HG03575 (cell line): ENCODE measurements around the gene TTR.

ENCODE experiments used
- ATAC-seq: cut with Tn5 transposase; IDR thresholded peaks from one replicate; pipeline ENCODE4 v1.9.1; 2021; ENCODE audit not compliant: unreplicated experiment, insufficient number of reproducible peaks, low FRiP score; ENCODE audit errors: extremely low read depth

Gene TTR

GRCh38 chr18:31576670-31577069 lies 15.0 kb upstream of the TTR start:
- ATAC-seq, result no peak

GRCh38 chr18:31577195-31577594 lies 14.5 kb upstream of the TTR start:
- no peak for ATAC-seq

DNA sequence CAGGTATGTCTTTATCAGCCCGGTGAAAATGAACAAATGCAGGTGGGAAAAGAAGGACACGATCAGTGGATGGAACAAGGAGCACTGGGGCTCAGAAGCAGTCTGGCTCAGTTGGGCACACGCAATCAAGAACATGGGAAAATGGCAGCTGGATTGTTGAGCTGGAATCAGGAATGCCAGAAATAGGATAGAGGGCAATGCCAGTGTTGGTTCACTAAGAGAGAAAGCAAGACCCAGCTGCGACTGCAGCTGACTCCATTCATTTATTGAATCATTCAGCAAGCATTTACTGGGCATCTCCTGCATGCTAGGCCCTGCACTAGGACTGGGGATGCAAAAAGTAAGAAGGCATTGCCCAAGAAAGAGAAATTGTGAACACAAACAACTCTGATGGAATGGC lies 13.6 kb upstream of the TTR start:
- ATAC-seq, result no peak

DNA sequence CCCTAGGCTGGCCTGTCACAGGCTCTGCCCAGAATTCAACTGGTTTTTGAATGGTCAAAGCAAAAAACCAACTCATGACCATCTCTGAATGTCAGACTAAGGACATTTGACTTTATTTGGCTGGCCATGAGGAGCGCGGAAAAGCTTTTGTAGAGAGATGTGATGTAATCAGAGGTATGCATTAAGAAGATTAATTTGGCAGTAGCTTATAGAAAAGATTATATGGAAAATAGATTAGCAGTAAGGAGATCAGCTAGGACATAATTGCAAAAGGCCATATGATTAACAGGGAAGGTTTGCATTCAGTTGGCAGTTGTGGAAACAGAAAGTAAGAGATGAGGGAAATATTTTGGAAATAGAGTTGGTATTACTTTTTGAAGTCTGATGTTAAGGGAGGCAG lies 12.3 kb upstream of the TTR start:
- ATAC-seq, result no peak

DNA sequence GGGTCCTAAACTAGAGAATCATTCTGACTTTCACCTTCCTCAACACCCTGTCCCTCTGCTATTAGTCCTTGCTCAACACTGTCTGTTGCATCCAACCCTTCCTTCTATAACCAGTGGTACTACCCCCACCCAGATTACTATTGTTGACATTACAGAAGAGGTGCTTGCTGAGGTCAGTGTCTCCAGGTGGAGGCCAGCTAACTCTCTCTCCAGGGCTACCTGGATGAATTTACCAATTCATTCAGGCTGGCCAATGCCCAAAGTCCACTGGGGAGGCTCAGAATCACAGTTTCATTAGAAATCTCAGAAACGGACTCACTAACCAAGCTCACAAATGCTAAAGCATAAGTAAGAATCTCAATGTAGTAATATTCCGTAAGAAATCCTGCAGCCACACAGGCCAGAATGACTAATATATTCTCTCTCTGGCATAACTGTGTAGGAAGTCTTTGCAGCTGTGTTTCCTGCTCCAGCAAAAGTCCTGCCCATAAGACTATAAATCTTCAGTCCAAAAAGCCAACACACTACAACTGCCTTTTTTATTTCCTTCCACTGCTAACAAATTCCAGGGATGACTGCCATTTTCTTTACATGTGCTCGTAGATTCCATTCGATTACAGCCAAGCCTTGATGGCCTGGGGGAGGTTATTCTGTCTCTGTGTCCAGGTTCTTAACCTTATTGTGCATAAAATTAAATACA lies 10.0 kb upstream of the TTR start:
- ATAC-seq, result no peak

- ATAC-seq, result no peak
These were observed 8.4 kb upstream of the TTR start for GRCh38 chr18:31583185-31583854.

GRCh38 chr18:31585991-31586390 lies 5.7 kb upstream of the TTR start:
- no peak for ATAC-seq

DNA sequence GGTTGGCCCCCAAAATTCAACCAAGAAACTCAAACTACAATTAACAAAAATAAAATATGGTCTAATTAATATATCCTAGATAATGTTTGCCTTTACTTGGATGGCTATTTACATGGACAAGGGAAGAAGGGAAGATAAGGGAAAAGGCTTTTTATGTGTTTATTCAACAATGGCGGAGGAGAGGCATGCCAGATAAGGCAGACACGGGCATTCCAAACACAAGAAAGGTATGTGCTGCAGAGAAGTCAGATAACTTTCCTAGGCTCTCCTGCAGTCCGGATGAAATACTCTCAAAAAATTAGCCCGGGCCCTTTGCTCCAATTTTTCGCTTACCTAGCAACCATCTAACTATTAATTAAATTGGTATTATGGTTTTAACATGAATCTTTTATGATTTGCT lies 5.1 kb upstream of the TTR start:
- ATAC-seq, result no peak

DNA sequence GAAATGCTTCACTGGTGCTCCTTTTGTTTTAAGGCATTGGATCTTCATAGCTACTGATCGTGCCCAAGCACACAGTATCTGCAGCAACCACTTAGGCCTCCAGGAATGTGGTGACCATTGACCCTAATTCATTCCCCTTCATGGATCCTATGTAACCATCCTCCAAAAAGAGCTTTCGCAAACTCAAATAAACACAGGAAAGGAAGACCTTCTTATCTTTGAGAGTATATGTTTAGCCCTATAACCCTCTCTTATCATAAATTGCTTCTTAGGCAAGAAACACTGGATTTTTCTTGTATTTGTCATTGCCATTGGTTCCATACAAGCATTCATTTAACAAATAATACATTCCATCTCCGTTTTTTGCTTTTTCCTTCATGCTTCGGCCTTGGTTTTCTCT lies 4.1 kb upstream of the TTR start:
- no peak for ATAC-seq

DNA sequence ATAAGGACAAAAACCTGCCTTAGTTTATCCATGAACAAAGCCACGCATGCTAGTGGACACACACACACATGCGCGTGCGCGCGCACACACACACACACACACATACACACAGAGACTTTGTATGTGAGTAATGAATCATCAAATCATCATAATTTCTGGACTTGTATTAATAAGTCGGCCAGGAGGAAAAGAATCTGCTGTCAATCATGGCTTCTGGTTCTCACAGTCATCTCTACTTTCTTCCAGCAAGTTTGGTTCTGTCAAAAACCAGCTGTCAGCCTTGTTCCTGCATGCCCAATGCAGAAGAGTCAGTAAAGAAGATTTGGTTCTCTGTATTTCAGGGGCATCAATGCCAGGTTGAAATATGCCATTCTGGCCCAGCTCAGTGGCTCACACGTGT lies 1.1 kb upstream of the TTR start:
- ATAC-seq, result no peak

DNA sequence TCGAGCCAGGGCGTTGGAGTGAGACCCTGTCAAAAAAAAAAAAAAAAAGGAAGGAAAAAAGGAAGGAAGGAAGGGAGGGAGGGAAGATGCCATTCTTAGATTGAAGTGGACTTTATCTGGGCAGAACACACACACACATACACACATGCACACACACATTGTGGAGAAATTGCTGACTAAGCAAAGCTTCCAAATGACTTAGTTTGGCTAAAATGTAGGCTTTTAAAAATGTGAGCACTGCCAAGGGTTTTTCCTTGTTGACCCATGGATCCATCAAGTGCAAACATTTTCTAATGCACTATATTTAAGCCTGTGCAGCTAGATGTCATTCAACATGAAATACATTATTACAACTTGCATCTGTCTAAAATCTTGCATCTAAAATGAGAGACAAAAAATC lies 564 bp upstream of the TTR start:
- no peak for ATAC-seq

GRCh38 chr18:31592506-31593157 lies 955 bp downstream of the TTR start:
- ATAC-seq, result no peak

DNA sequence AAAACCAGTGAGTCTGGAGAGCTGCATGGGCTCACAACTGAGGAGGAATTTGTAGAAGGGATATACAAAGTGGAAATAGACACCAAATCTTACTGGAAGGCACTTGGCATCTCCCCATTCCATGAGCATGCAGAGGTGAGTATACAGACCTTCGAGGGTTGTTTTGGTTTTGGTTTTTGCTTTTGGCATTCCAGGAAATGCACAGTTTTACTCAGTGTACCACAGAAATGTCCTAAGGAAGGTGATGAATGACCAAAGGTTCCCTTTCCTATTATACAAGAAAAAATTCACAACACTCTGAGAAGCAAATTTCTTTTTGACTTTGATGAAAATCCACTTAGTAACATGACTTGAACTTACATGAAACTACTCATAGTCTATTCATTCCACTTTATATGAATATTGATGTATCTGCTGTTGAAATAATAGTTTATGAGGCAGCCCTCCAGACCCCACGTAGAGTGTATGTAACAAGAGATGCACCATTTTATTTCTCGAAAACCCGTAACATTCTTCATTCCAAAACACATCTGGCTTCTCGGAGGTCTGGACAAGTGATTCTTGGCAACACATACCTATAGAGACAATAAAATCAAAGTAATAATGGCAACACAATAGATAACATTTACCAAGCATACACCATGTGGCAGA lies 3.6 kb downstream of the TTR start:
- ATAC-seq, result no peak

DNA sequence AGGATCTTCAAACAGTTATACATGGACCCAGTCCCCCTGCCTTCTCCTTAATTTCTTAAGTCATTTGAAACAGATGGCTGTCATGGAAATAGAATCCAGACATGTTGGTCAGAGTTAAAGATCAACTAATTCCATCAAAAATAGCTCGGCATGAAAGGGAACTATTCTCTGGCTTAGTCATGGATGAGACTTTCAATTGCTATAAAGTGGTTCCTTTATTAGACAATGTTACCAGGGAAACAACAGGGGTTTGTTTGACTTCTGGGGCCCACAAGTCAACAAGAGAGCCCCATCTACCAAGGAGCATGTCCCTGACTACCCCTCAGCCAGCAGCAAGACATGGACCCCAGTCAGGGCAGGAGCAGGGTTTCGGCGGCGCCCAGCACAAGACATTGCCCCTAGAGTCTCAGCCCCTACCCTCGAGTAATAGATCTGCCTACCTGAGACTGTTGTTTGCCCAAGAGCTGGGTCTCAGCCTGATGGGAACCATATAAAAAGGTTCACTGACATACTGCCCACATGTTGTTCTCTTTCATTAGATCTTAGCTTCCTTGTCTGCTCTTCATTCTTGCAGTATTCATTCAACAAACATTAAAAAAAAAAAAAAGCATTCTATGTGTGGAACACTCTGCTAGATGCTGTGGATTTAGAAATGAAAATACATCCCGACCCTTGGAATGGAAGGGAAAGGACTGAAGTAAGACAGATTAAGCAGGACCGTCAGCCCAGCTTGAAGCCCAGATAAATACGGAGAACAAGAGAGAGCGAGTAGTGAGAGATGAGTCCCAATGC lies 4.6 kb downstream of the TTR start:
- no peak for ATAC-seq

DNA sequence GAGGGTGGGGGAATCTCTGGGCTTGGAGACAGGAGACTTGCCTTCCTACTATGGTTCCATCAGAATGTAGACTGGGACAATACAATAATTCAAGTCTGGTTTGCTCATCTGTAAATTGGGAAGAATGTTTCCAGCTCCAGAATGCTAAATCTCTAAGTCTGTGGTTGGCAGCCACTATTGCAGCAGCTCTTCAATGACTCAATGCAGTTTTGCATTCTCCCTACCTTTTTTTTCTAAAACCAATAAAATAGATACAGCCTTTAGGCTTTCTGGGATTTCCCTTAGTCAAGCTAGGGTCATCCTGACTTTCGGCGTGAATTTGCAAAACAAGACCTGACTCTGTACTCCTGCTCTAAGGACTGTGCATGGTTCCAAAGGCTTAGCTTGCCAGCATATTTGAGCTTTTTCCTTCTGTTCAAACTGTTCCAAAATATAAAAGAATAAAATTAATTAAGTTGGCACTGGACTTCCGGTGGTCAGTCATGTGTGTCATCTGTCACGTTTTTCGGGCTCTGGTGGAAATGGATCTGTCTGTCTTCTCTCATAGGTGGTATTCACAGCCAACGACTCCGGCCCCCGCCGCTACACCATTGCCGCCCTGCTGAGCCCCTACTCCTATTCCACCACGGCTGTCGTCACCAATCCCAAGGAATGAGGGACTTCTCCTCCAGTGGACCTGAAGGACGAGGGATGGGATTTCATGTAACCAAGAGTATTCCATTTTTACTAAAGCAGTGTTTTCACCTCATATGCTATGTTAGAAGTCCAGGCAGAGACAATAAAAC lies 6.5 kb downstream of the TTR start:
- no peak for ATAC-seq

DNA sequence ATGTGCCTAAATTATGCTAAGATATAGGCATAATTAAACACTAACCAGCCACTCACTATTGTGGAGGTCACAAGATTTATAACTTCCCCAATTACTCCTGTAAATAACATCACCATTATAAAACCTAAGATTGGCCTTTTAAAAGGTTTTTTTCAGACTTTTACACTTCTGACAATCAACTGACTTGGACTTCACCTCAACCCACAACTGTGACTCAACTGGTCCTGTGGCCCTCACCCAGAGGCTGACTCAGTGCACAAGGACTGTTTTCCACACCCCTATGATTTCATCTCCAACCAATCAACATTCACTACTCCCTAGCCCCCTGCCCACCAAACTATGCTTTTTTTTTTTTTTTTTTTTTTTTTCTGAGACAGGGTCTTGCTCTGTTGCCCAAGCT lies 11.6 kb downstream of the TTR start:
- ATAC-seq, result no peak

GRCh38 chr18:31606265-31606664 lies 14.6 kb downstream of the TTR start:
- no peak for ATAC-seq

GRCh38 chr18:31607384-31607783 lies 15.7 kb downstream of the TTR start:
- no peak for ATAC-seq

GRCh38 chr18:31609886-31610285 lies 18.2 kb downstream of the TTR start:
- no peak for ATAC-seq
